ENCODE results near the gene CCDC124.

The CCDC124 gene

DNA sequence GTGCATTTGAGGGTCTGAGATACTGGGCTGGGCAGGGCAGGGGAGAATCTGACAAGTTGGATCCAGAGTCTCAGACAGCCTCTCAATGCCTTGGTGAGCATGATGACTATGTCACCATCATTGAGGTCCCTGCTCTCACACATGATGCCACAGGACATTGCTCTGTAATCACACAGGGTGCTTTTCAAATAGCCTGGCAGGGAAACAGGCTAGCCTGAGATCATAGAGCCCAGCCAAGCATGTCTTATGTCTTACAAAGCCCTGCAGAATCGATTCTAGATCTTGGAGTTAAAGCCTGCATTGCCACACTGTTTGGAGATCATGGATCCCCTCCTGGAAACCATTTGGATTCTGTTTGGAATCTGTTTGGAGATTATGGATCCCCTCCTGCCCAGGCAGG lies 39.4 kb downstream of the CCDC124 start:
- TF ChIP-seq, protein P1, sequence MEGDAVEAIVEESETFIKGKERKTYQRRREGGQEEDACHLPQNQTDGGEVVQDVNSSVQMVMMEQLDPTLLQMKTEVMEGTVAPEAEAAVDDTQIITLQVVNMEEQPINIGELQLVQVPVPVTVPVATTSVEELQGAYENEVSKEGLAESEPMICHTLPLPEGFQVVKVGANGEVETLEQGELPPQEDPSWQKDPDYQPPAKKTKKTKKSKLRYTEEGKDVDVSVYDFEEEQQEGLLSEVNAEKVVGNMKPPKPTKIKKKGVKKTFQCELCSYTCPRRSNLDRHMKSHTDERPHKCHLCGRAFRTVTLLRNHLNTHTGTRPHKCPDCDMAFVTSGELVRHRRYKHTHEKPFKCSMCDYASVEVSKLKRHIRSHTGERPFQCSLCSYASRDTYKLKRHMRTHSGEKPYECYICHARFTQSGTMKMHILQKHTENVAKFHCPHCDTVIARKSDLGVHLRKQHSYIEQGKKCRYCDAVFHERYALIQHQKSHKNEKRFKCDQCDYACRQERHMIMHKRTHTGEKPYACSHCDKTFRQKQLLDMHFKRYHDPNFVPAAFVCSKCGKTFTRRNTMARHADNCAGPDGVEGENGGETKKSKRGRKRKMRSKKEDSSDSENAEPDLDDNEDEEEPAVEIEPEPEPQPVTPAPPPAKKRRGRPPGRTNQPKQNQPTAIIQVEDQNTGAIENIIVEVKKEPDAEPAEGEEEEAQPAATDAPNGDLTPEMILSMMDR (IDR thresholded peaks at IDR 0.05; ENCODE audit: extremely low read depth, insufficient read depth, missing control alignments): no peak
- in situ Hi-C loops (cut with MboI; ENCODE audit: low pct_unique_long_range_greater_than_20kb, low sequenced_read_pairs, unreplicated experiment): no loop called here

DNA sequence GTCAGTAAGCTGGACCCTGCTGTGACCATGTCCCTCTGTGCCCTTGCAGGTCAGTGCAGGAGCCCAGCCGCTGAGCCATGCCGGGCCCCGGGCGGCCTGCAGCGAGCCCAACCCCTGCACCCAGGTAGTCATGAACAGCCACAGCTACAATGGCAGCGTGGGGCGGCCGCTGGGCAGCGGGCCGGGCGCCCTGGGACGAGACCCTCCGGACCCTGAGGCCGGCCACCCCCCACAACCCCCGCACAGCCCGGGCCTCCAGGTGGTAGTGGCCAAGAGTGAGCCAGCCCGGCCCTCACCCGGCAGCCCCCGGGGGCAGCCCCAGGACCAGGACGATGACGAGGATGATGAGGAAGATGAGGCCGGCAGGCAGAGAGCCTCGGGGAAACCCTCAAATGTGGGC lies 40.9 kb downstream of the CCDC124 start:
- TF ChIP-seq, protein P1 (IDR thresholded peaks at IDR 0.05; ENCODE audit: extremely low read depth, insufficient read depth, missing control alignments): no peak
- DNase-seq (ENCODE audit: low spot score): no peak
- in situ Hi-C loops (cut with MboI; ENCODE audit: low pct_unique_long_range_greater_than_20kb, low sequenced_read_pairs, unreplicated experiment): no loop called here

More for the DNA sequence above, 39.4 kb downstream of the CCDC124 start:
- DNase-seq (ENCODE audit: low spot score): no peak

DNA sequence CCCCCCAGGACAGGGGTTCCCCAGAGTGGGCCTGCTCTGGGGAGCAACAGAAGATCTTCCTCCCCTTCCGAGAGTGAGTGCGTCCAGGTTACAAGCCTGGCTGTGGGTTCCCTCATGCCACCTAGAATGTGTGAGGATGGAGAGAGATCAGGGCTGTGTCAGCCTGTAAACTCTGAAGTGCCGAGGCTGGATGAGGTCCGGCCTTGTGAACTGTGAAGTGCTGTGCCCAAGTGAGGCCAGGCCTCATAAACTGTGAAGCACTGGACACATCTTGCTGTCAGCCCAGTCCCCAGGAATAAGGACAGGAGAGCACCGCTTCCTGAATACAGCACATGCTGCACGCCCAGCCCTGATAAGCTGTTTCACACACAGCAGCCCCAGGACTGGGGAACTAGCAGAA lies 41.7 kb downstream of the CCDC124 start:
- in situ Hi-C loops (cut with MboI; ENCODE audit: low pct_unique_long_range_greater_than_20kb, low sequenced_read_pairs, unreplicated experiment): no loop called here
- TF ChIP-seq, protein P1 (IDR thresholded peaks at IDR 0.05; ENCODE audit: extremely low read depth, insufficient read depth, missing control alignments): no peak
- DNase-seq (ENCODE audit: low spot score): no peak

DNA sequence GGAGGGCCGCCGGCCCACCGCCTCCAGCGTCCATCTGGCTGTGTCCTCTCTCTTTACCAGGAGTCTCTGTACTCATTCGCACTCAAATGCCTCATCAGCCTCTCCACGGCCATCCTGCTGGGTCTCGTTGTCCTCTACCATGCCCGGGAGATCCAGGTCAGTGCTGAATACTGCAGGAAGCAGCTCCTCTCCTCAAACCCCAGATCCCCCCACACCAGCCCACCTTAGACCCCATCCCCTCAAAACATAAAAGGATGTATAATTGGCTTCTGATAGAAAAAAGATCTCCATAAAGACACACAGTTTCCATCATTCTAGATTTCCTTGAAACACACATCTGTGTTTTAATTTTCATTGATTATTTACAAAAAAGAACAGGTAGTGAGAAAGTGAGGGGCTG lies 42.2 kb downstream of the CCDC124 start:
- in situ Hi-C loops (cut with MboI; ENCODE audit: low pct_unique_long_range_greater_than_20kb, low sequenced_read_pairs, unreplicated experiment): no loop called here
- DNase-seq (ENCODE audit: low spot score): no peak

DNA sequence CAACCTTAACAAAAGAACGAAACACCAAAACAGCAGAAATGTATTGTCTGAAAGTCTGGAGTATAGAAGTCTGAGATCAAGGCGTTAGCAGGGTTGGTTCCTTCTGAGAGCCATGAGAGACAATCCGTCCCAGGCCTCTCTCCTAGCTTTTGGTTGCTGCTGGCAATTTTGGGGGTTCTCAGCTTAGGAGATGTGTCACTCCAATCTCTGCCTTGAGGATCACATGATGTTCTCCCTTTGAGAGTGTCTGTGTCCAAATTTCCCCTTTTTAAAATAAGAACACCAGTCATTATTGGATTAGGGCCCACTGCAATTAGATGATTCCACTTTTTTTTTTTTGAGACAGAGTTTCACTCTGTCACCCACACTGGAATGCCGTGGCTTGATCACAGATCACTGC lies 44.2 kb downstream of the CCDC124 start:
- in situ Hi-C loops (cut with MboI; ENCODE audit: low pct_unique_long_range_greater_than_20kb, low sequenced_read_pairs, unreplicated experiment): no loop called here

More for the DNA sequence above, 42.2 kb downstream of the CCDC124 start:
- TF ChIP-seq, protein P1 (IDR thresholded peaks at IDR 0.05; ENCODE audit: extremely low read depth, insufficient read depth, missing control alignments): no peak

DNA sequence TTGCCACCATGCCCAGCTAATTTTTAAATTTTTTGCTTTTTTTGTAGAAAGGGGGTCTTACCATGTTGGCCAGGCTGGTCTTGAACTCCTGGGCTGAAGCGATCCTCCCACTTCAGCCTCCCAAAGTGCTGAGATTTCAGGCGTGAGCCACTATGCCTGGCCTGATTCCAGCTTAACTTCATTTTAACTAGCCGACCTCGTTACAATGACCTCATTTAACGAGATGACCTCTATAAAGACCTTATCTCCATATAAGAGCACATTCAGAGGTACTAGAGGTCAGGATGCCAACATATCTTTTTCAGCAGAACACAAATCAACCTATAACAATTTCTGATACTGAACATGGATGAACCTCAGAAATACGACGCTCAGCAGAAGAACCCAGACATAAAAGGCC lies 44.7 kb downstream of the CCDC124 start:
- no peak for DNase-seq (ENCODE audit: low spot score)
- TF ChIP-seq, protein P1 (IDR thresholded peaks at IDR 0.05; ENCODE audit: extremely low read depth, insufficient read depth, missing control alignments): no peak
- in situ Hi-C loops (cut with MboI; ENCODE audit: low pct_unique_long_range_greater_than_20kb, low sequenced_read_pairs, unreplicated experiment): no loop called here

More for the DNA sequence above, 44.2 kb downstream of the CCDC124 start:
- DNase-seq (ENCODE audit: low spot score): no peak
- TF ChIP-seq, protein P1 (IDR thresholded peaks at IDR 0.05; ENCODE audit: extremely low read depth, insufficient read depth, missing control alignments): no peak

DNA sequence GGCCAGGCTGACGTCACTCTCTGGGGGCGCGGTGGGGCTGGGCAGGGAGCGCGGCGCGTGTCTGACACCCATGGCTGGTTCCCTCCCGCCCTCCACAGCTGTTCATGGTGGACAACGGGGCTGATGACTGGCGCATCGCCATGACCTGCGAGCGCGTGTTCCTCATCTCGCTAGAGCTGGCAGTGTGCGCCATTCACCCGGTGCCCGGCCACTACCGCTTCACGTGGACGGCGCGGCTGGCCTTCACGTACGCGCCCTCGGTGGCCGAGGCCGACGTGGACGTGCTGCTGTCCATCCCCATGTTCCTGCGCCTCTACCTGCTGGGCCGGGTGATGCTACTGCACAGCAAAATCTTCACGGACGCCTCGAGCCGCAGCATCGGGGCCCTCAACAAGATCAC lies 48.8 kb downstream of the CCDC124 start:
- no peak for DNase-seq (ENCODE audit: low spot score)
- in situ Hi-C loops (cut with MboI; ENCODE audit: low pct_unique_long_range_greater_than_20kb, low sequenced_read_pairs, unreplicated experiment): no loop called here
- TF ChIP-seq, protein P1 (IDR thresholded peaks at IDR 0.05; ENCODE audit: extremely low read depth, insufficient read depth, missing control alignments): no peak
